Measurements from ENCODE around the gene KLF17.

- TF ChIP-seq CTCF (conservative IDR thresholded peaks at IDR 0.05; ENCODE audit: low read length) (no peak), EZH2phosphoT487 (IDR thresholded peaks at IDR 0.05; ENCODE audit: borderline replicate concordance, low read depth, low read length) (no peak)
These were observed 29.0 kb downstream of the KLF17 start for GRCh38 chr1:44147582-44147981.

Data from OCI-LY7 (cell line).